ENCODE results near the gene PACS1.
"Not testable (repeated sequence)": the region's sequence is repeated elsewhere in the genome, so short reads cannot be mapped to it uniquely, and the experiment has no call there.

DNA sequence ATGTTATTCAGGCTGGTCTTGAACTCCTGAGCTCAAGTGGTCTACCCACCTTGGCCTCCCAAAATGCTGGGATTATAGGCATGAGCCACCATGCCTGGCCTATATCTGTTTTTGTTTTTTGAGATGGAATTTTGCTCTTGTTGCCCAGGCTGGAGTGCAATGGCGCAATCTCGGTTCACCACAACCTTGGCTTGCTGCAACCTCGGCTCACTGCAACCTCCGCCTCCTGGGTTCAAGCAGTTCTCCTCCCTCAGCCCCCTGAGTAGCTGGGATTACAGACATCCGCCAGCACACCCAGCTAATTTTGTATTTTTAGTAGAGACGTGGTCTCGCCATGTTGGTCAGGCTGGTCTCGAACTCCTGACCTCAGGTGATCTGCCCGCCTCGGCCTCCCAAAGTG lies 29.7 kb downstream of the PACS1 start:
- TF ChIP-seq EZH2 (IDR thresholded peaks at IDR 0.05; ENCODE audit: borderline replicate concordance, insufficient read depth, low read depth, low read length, poor library complexity, severe bottlenecking); CTCF (IDR thresholded peaks at IDR 0.05): not testable (repeated sequence)
